IMR-90 (cell line): ENCODE data around the gene SLX4IP. TPM values are rescaled to one million over a fixed set of nuclear protein-coding genes. Genes with fewer than 3 reads are reported as not detected.

Experiments used
- ATAC-seq: fragments of 200-7000 bp; cut with Tn5 transposase; 2 replicates; pipeline ENCODE4 v1.9.1; 2020; ENCODE audit warnings: low read depth, mild to moderate bottlenecking, moderate library complexity
- BruUV-seq: library from RNA; stranded (reverse); fragments of 400-500 nt; replicated peaks from 2 replicates; lab custom pipeline; 2021; lab: Mats Ljungman, UMichigan
- CTCF ChIA-PET: fragments of 300-600 bp; formaldehyde crosslinking; extraction: SDS; loops from one replicate; lab custom pipeline; 2021; ENCODE audit warnings: antibody characterized with exemption; lab: Yijun Ruan, JAX
- POLR2A ChIA-PET: fragments of 300-600 bp; sonication (Branson Sonifier 250); formaldehyde crosslinking; loops from one replicate; lab custom pipeline; 2022; ENCODE audit warnings: antibody characterized with exemption; ENCODE audit not compliant: unreplicated experiment; lab: Charles Lee
- DNase-seq: peaks from one replicate; pipeline ENCODE4 v3.0.0; 2013
- H2AFZ ChIP-seq: replicated peaks from 2 replicates; pipeline ENCODE3; 2013; ENCODE audit warnings: low read length, mild to moderate bottlenecking; ENCODE audit not compliant: poor library complexity
- H2AK5ac ChIP-seq: 2 replicates; pipeline ENCODE4 v1.6.1; 2013; ENCODE audit warnings: low read depth, low read length, inconsistent platforms
- H2AK9ac ChIP-seq: replicated peaks from 2 replicates; pipeline ENCODE3; 2013; ENCODE audit warnings: mild to moderate bottlenecking, low read depth, low read length, moderate library complexity; ENCODE audit not compliant: poor library complexity
- H2BK120ac ChIP-seq: 2 replicates; pipeline ENCODE4 v1.6.1; 2013; ENCODE audit warnings: low read depth, low read length, inconsistent platforms
- H2BK15ac ChIP-seq: 3 replicates; pipeline ENCODE4 v1.6.1; 2013; ENCODE audit warnings: low read depth, low read length, inconsistent platforms
- H2BK20ac ChIP-seq: 2 replicates; pipeline ENCODE4 v1.6.1; 2013; ENCODE audit warnings: low read depth, mild to moderate bottlenecking, inconsistent platforms, low read length, moderate library complexity
- H2BK5ac ChIP-seq: 2 replicates; pipeline ENCODE4 v1.6.1; 2013; ENCODE audit warnings: mild to moderate bottlenecking, low read depth, low read length, inconsistent platforms; ENCODE audit not compliant: poor library complexity, severe bottlenecking
- H3K14ac ChIP-seq: replicated peaks from 2 replicates; pipeline ENCODE4 v1.6.1; 2013; ENCODE audit warnings: low read depth, low read length, inconsistent platforms
- H3K18ac ChIP-seq: 2 replicates; pipeline ENCODE4 v1.6.1; 2013; ENCODE audit warnings: low read depth, low read length, control low read depth
- H3K23ac ChIP-seq: 2 replicates; pipeline ENCODE4 v1.6.1; 2013; ENCODE audit warnings: low read depth, low read length, inconsistent platforms
- H3K27ac ChIP-seq: 2 replicates; pipeline ENCODE4 v1.5.1; 2013; ENCODE audit warnings: mild to moderate bottlenecking, control low read depth, low read length; ENCODE audit not compliant: insufficient read depth
- H3K27me3 ChIP-seq: 2 replicates; pipeline ENCODE4 v1.6.1; 2013; ENCODE audit warnings: low read length; ENCODE audit not compliant: control insufficient read depth, insufficient read depth
- H3K36me3 ChIP-seq: 2 replicates; pipeline ENCODE4 v1.6.1; 2013; ENCODE audit warnings: low read length, mixed read lengths; ENCODE audit not compliant: control insufficient read depth, insufficient read depth
- H3K4ac ChIP-seq: 2 replicates; pipeline ENCODE4 v1.6.1; 2013; ENCODE audit warnings: low read depth, low read length, inconsistent platforms
- H3K4me1 ChIP-seq: 2 replicates; pipeline ENCODE4 v1.6.1; 2013; ENCODE audit warnings: low read length, mixed read lengths; ENCODE audit not compliant: control insufficient read depth, insufficient read depth
- H3K4me2 ChIP-seq: 2 replicates; pipeline ENCODE4 v1.6.1; 2013; ENCODE audit warnings: low read depth, mild to moderate bottlenecking, control low read depth, low read length, moderate library complexity
- H3K4me3 ChIP-seq: 2 replicates; pipeline ENCODE4 v1.5.1; 2013; ENCODE audit warnings: low read depth, mild to moderate bottlenecking, control low read depth, low read length, moderate library complexity; ENCODE audit not compliant: insufficient read depth
- H3K56ac ChIP-seq: 2 replicates; pipeline ENCODE4 v1.6.1; 2013; ENCODE audit warnings: low read length, inconsistent platforms; ENCODE audit not compliant: insufficient read depth; ENCODE audit errors: extremely low read depth
- H3K79me1 ChIP-seq, 2 experiments: 2 replicates each; pipeline ENCODE4 v1.6.1; 2013; ENCODE audit warnings: low read length in 2 of 2, inconsistent platforms in 1 of 2, low read depth in 1 of 2
- H3K9ac ChIP-seq: 2 replicates; pipeline ENCODE4 v1.6.1; 2013; ENCODE audit warnings: low read depth, low read length, control low read depth
- H3K9me1 ChIP-seq: 2 replicates; pipeline ENCODE4 v1.6.1; 2013; ENCODE audit warnings: low read length, inconsistent platforms; ENCODE audit not compliant: insufficient read depth
- H3K9me3 ChIP-seq: 2 replicates; pipeline ENCODE4 v1.6.1; 2013; ENCODE audit warnings: low read length; ENCODE audit not compliant: control insufficient read depth, insufficient read depth
- H4K20me1 ChIP-seq: 2 replicates; pipeline ENCODE4 v1.6.1; 2013; ENCODE audit warnings: low read length, inconsistent platforms; ENCODE audit not compliant: insufficient read depth
- H4K5ac ChIP-seq: 2 replicates; pipeline ENCODE4 v1.6.1; 2013; ENCODE audit warnings: mild to moderate bottlenecking, low read depth, low read length, control low read depth
- H4K8ac ChIP-seq, 2 experiments: 2 replicates each; pipeline ENCODE4 v1.6.1; 2013; ENCODE audit warnings: low read depth in 2 of 2, low read length in 2 of 2, control low read depth in 1 of 2, inconsistent platforms in 1 of 2
- H4K91ac ChIP-seq: 2 replicates; pipeline ENCODE4 v1.6.1; 2013; ENCODE audit warnings: low read depth, low read length, inconsistent platforms; ENCODE audit not compliant: insufficient read depth
- BHLHE40 ChIP-seq: fragments of 150-350 bp; IDR thresholded peaks from 2 replicates; pipeline ENCODE4 v1.6.1; 2016; ENCODE audit warnings: mild to moderate bottlenecking, low read depth, low read length
- CEBPB ChIP-seq: IDR thresholded peaks from 2 replicates; pipeline ENCODE4 v1.6.1; 2012; ENCODE audit warnings: low read depth, low read length, improper control_type of control experiment
- CHD1 ChIP-seq: IDR thresholded peaks from 2 replicates; pipeline ENCODE4 v1.6.1; 2012; ENCODE audit warnings: low read depth, low read length, improper control_type of control experiment
- FOS ChIP-seq: fragments of 150-350 bp; IDR thresholded peaks from 2 replicates; pipeline ENCODE4 v1.6.1; 2016; ENCODE audit warnings: low read depth, low read length
- MAZ ChIP-seq: IDR thresholded peaks from 2 replicates; pipeline ENCODE4 v1.6.1; 2012; ENCODE audit warnings: low read depth, mild to moderate bottlenecking, low read length, improper control_type of control experiment, moderate library complexity, borderline replicate concordance
- MXI1 ChIP-seq: IDR thresholded peaks from 2 replicates; pipeline ENCODE4 v1.6.1; 2012; ENCODE audit warnings: low read depth, mild to moderate bottlenecking, low read length, moderate library complexity, borderline replicate concordance
- NFE2L2 ChIP-seq: fragments of 150-350 bp; IDR thresholded peaks from 2 replicates; pipeline ENCODE4 v1.6.1; 2016; ENCODE audit warnings: low read depth, mild to moderate bottlenecking, low read length
- POLR2A ChIP-seq: IDR thresholded peaks from 2 replicates; pipeline ENCODE4 v1.6.1; 2012; ENCODE audit warnings: mild to moderate bottlenecking, low read depth, low read length
- RAD21 ChIP-seq: IDR thresholded peaks from 2 replicates; pipeline ENCODE4 v1.6.1; 2012; ENCODE audit warnings: low read length, improper control_type of control experiment
- RCOR1 ChIP-seq: IDR thresholded peaks from 2 replicates; pipeline ENCODE4 v1.6.1; 2012; ENCODE audit warnings: mild to moderate bottlenecking, low read length, improper control_type of control experiment; ENCODE audit not compliant: insufficient replicate concordance
- RFX5 ChIP-seq: IDR thresholded peaks from 2 replicates; pipeline ENCODE4 v1.8.0; 2012; ENCODE audit warnings: low read depth, mild to moderate bottlenecking, low read length, moderate library complexity
- SMC3 ChIP-seq: fragments of 150-350 bp; IDR thresholded peaks from 2 replicates; pipeline ENCODE4 v1.6.1; 2016; ENCODE audit warnings: low read depth, mild to moderate bottlenecking, antibody characterized with exemption, low read length, moderate library complexity
- WGBS, 2 experiments: methylation state at CpG; one replicate each; pipeline versions ENCODE4 v1.1.5 to v1.1.7; 2013; ENCODE audit warnings: missing lambda C conversion rate in 2 of 2; ENCODE audit not compliant: insufficient read length in 1 of 2; ENCODE audit errors: extremely low coverage in 2 of 2; 5-methylcytosine and 5-hydroxymethylcytosine counted together
- dilution Hi-C: fragments of 300-500 bp; cut with HindIII; formaldehyde crosslinking; loops from one replicate; pipeline ENCODE4 v1.14.3; 2018; ENCODE audit warnings: low sequenced_read_pairs; ENCODE audit not compliant: unreplicated experiment
- in situ Hi-C: fragments of 300-500 bp; cut with MboI; formaldehyde crosslinking; loops from 3 replicates; pipeline ENCODE4 v1.14.3; 2019; ENCODE audit warnings: low sequenced_read_pairs, inconsistent platforms, mixed read lengths
- intact Hi-C: fragments of 100-400 bp; cut with micrococcal nuclease; formaldehyde crosslinking; loops from 2 replicates; pipeline ENCODE4 v1.10.0; 2022
- polyA plus RNA-seq, 3 experiments: library from polyadenylated mRNA; depleted of rRNA; stranded (reverse); fragments of >200 nt; gene quantifications; 2 replicates each; pipeline ENCODE4 v1.2.3, GENCODE V29; 2012; ENCODE audit warnings: low replicate concordance in 1 of 3
- total RNA-seq: library from RNA; depleted of rRNA; stranded (reverse); fragments of >200 nt; gene quantifications from 2 replicates; pipeline ENCODE4 v1.2.3, GENCODE V29; 2012
- TF ChIP-seq, protein P1 (sequence below): fragments of 150-350 bp; IDR thresholded peaks from 2 replicates; pipeline ENCODE4 v1.6.1; 2016; ENCODE audit warnings: low read depth, mild to moderate bottlenecking, low read length, moderate library complexity, borderline replicate concordance
- TF ChIP-seq, protein P2 (sequence below): conservative IDR thresholded peaks from 2 replicates; pipeline ENCODE4 v1.5.1; 2012; ENCODE audit warnings: mild to moderate bottlenecking, low read depth, low read length, improper control_type of control experiment
- TF ChIP-seq, protein P3 (sequence below): fragments of 150-350 bp; IDR thresholded peaks from 2 replicates; pipeline ENCODE4 v1.6.1; 2017; ENCODE audit warnings: mild to moderate bottlenecking, antibody characterized with exemption, low read length, low read depth

SLX4IP gene
- total and polyA plus RNA-seq, 2 of the 4 experiments (the other 2 are of a cell fraction): 1.3 to 5.9 TPM

DNA sequence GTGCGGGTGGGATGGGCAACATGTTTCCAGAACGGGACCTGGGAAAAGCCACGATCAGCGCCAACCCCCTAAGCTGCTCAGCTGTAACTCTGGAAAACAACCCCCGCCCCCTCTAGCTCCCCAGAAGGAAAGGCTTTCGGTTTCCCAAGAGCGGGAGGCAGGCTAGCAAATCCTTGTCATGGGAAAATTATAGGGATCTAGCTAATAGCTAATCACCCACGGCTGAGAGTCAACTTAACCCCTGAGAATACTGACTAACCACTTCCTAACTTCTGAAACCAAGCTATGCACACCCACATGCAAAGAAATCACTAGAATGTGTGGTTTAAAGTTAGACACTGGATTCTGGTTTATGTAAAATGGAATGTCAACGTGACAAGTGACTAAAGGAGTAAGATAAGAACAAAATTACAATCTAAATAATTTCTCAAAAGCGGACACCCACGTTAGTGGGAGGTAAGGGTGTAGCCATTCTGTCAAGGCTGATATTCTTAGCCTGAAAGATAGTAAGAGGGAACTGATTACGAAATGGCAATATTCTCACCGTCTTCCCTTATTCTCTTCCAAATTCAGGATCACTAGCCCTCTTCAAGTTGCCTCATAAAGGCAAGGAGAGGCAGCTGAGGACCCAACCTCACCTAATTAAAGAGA, 218.6 kb downstream of the SLX4IP start:
- peak overlapping the region; percentile 66 for H3K4me2 ChIP-seq
- ATAC-seq: peak; percentile 59
- peak overlapping the region; percentile 43 for H3K27ac ChIP-seq
- peaks cover 69% of the 10 kb centered on the region for H3K36me3 ChIP-seq
- 0 out of 2 replicates have a peak overlapping the region, but pooled peaks have one; percentile 14 for H3K18ac ChIP-seq
- H2AK9ac ChIP-seq: no peak overlapping the region
- H4K5ac ChIP-seq: no peak overlapping the region
- no peak overlapping the region for H2BK5ac ChIP-seq
- CTCF ChIA-PET: no interaction called here
- peaks cover 23% of the 10 kb centered on the region for H3K9me1 ChIP-seq
- DNase-seq: peak; percentile 94
- 0 out of 2 replicates have a peak overlapping the region, but pooled peaks have one; percentile 5 for H2AK5ac ChIP-seq
- TF ChIP-seq RAD21 (peak; percentile 18), RCOR1 (no peak), CHD1 (no peak), NFE2L2 (no peak), SMC3 (no peak), MXI1 (no peak), FOS (no peak), RFX5 (no peak), CEBPB (peak; percentile 89), MAZ (no peak), BHLHE40 (peak; percentile 43), POLR2A (no peak)
- TF ChIP-seq, protein P1, sequence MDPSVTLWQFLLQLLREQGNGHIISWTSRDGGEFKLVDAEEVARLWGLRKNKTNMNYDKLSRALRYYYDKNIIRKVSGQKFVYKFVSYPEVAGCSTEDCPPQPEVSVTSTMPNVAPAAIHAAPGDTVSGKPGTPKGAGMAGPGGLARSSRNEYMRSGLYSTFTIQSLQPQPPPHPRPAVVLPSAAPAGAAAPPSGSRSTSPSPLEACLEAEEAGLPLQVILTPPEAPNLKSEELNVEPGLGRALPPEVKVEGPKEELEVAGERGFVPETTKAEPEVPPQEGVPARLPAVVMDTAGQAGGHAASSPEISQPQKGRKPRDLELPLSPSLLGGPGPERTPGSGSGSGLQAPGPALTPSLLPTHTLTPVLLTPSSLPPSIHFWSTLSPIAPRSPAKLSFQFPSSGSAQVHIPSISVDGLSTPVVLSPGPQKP: no peak
- TF ChIP-seq, protein P2, sequence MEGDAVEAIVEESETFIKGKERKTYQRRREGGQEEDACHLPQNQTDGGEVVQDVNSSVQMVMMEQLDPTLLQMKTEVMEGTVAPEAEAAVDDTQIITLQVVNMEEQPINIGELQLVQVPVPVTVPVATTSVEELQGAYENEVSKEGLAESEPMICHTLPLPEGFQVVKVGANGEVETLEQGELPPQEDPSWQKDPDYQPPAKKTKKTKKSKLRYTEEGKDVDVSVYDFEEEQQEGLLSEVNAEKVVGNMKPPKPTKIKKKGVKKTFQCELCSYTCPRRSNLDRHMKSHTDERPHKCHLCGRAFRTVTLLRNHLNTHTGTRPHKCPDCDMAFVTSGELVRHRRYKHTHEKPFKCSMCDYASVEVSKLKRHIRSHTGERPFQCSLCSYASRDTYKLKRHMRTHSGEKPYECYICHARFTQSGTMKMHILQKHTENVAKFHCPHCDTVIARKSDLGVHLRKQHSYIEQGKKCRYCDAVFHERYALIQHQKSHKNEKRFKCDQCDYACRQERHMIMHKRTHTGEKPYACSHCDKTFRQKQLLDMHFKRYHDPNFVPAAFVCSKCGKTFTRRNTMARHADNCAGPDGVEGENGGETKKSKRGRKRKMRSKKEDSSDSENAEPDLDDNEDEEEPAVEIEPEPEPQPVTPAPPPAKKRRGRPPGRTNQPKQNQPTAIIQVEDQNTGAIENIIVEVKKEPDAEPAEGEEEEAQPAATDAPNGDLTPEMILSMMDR: no peak
- TF ChIP-seq, protein P3, sequence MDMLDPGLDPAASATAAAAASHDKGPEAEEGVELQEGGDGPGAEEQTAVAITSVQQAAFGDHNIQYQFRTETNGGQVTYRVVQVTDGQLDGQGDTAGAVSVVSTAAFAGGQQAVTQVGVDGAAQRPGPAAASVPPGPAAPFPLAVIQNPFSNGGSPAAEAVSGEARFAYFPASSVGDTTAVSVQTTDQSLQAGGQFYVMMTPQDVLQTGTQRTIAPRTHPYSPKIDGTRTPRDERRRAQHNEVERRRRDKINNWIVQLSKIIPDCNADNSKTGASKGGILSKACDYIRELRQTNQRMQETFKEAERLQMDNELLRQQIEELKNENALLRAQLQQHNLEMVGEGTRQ: no peak
- H3K9me3 ChIP-seq: no peaks in the 10 kb centered on the region
- no peak overlapping the region for H3K9ac ChIP-seq
- H2BK20ac ChIP-seq: no peak overlapping the region
- H3K14ac ChIP-seq: no peak overlapping the region
- H3K23ac ChIP-seq: 0 out of 2 replicates have a peak overlapping the region, but pooled peaks have one; percentile 7
- BruUV-seq: no TSS peak
- H4K8ac ChIP-seq: peak overlapping the region in 1 of 2 experiments; percentile 31; a peak in 1 of 4 replicates
- WGBS, 2 experiments: no CpG with 5 or more reads among the region's 13 CpGs
- no peak overlapping the region for H3K56ac ChIP-seq
- H4K91ac ChIP-seq: no peak overlapping the region
- intact Hi-C loops (loop anchor here (5.0 to 10.0 kb wide), 3 partner anchors 96 to 1039 kb away; no protein-coding TSS in a partner anchor), dilution Hi-C loops (loop anchor here (25.0 kb wide), 1 partner anchor 884 kb away; no protein-coding TSS in a partner anchor), in situ Hi-C loops (no loop called here)
- POLR2A ChIA-PET: no interaction called here
- H2BK120ac ChIP-seq: peak overlapping the region; percentile 57; the same call in 1 of the 2 replicates
- no peak overlapping the region for H2BK15ac ChIP-seq
- H3K4me1 ChIP-seq: peaks cover 32% of the 10 kb centered on the region
- H3K79me1 ChIP-seq: peaks cover 11 to 45% of the 10 kb centered on the region in 2 experiments
- peak overlapping the region; percentile 60 for H2AFZ ChIP-seq
- H3K4me3 ChIP-seq: peak overlapping the region; percentile 19; the same call in 1 of the 2 replicates
- peak overlapping the region; percentile 66 for H3K4ac ChIP-seq
- peaks cover 14% of the 10 kb centered on the region for H4K20me1 ChIP-seq
- H3K27me3 ChIP-seq: no peaks in the 10 kb centered on the region
